Prostate gland (tissue), 2 donors: ENCODE results near the gene TMPRSS2. TPM values are rescaled to one million over a fixed set of nuclear protein-coding genes. Genes with fewer than 3 reads are reported as not detected.

Source experiments
- DNase-seq: peaks from one replicate; pipeline ENCODE4 v3.0.0-alpha.2; 2019; ENCODE audit warnings: low spot score
- H3K27ac ChIP-seq, 2 donors: fragments of 200-600 bp; sonication (generic); 2 replicates each; pipeline ENCODE4 v1.5.1; 2017 to 2019
- H3K27me3 ChIP-seq: fragments of 200-600 bp; sonication (generic); replicated peaks from 2 replicates; pipeline ENCODE4 v1.5.1; 2019; ENCODE audit not compliant: insufficient read depth
- H3K36me3 ChIP-seq, 2 donors: fragments of 200-600 bp; sonication (generic); 1 replicate in 1 of 2; 2 replicates in 1 of 2; pipeline versions ENCODE4 v1.5.1 to v1.8.1; 2017 to 2019
- H3K4me1 ChIP-seq: fragments of 200-600 bp; sonication (generic); replicated peaks from 2 replicates; pipeline ENCODE4 v1.5.1; 2019
- H3K4me3 ChIP-seq, 2 donors: fragments of 200-600 bp; sonication (generic); 2 replicates each; pipeline ENCODE4 v1.5.1; 2017 to 2019
- H3K9me3 ChIP-seq: fragments of 200-600 bp; sonication (generic); 2 replicates; pipeline ENCODE4 v1.5.1; 2017
- POLR2A ChIP-seq: fragments of 450-650 bp; IDR thresholded peaks from one replicate; pipeline ENCODE4 v1.6.1; 2016; ENCODE audit warnings: antibody characterized with exemption, mild to moderate bottlenecking
- POLR2AphosphoS5 ChIP-seq: sonication (generic); formaldehyde crosslinking; IDR thresholded peaks from one replicate; pipeline ENCODE4 v1.6.1; 2017; ENCODE audit warnings: antibody characterized with exemption
- WGBS: methylation state at CpG from one replicate; pipeline ENCODE4 v1.1.5; 2018; 5-methylcytosine and 5-hydroxymethylcytosine counted together
- intact Hi-C: fragments of 100-400 bp; cut with DNase I; formaldehyde crosslinking; loops from one replicate; pipeline ENCODE4 v1.14.2; 2022
- total RNA-seq, 2 donors: library from RNA; depleted of rRNA; stranded (reverse); fragments of >200 nt; gene quantifications; one replicate each; pipeline ENCODE4 v1.1.0, GENCODE V29; 2016
- TF ChIP-seq, protein P1 (sequence below), 4 experiments: fragments of 200-600 bp in 2 of 4; fragments of 450-650 bp in 2 of 4; sonication (generic) in 2 of 4; IDR thresholded peaks; 1 replicate in 3 of 4; 2 replicates in 1 of 4; pipeline ENCODE4 v1.5.1; 2016 to 2019; ENCODE audit warnings: antibody characterized with exemption in 4 of 4, mild to moderate bottlenecking in 2 of 4, moderate library complexity in 2 of 4

TMPRSS2 gene
- 100 to 1,000 TPM; 336 to 786 TPM for total RNA-seq

DNA sequence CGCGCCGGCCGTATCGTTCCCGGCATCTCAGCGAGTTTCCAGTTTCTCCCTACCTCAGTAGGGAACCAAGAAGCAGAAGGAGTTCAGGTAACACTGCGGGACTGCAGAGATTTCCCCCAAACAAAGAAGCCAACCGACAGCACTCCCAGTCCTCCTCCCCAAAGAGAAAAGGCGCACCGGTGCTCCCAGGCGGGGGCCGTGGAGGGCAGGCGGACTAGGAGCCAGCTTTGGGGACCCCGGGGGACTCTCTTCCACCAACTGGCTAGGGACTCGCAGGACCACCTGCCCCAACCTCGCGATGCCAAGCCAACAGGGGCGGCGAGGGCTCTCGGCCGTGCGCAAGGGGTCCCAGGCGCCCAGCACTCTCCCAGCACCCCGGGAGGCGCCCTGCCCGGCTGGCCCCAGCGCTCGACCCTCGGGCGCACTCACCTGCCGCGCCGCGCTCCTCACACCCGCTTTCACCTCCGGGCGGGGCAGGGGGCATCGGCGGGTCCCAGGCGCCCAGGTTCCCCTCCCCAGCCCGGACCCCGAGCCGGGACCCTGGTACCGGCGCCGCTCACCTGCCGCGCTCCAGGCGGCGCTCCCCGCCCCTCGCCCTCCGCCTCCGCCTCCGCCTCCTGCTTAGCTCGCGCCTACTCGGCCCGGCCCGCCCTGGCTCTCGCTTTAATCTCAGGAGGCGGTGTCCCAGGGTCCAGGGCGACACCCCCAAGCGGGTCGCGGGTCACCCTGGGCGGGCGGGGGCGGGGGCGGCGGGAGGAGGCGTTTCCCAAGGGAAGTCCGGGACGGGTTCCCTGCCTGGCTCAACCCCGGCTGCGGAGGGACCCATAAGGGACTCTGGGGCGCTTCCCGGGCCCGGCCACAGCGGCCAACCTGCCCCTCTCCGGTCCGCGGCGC is at the start of gene TMPRSS2:
Gene TMPRSS2 (minus strand): TSS at position 638 of the 894 bp plus-strand sequence. CDS start 10,025 bp downstream, outside the sequence.
- Histone ChIP-seq H3K9me3 (no peaks in the 10 kb centered on the region), H3K4me3 (peak within 1 kb of the TSS; percentile 62 to 72), H3K27ac (peak within 1 kb of the TSS; percentile 93 to 97), H3K27me3 (no peaks in the 10 kb centered on the region), H3K4me1 (no peaks in the 10 kb centered on the region), H3K36me3 (no peaks in the 10 kb centered on the region)
- intact Hi-C loops, result no loop called here
- peak; percentile 83 for DNase-seq
- 0% methylated on average over 37 of the region's 85 CpGs for WGBS
- TF ChIP-seq POLR2AphosphoS5, result peak; percentile 61
- peak; percentile 73 for TF ChIP-seq POLR2A
- TF ChIP-seq, protein P1, sequence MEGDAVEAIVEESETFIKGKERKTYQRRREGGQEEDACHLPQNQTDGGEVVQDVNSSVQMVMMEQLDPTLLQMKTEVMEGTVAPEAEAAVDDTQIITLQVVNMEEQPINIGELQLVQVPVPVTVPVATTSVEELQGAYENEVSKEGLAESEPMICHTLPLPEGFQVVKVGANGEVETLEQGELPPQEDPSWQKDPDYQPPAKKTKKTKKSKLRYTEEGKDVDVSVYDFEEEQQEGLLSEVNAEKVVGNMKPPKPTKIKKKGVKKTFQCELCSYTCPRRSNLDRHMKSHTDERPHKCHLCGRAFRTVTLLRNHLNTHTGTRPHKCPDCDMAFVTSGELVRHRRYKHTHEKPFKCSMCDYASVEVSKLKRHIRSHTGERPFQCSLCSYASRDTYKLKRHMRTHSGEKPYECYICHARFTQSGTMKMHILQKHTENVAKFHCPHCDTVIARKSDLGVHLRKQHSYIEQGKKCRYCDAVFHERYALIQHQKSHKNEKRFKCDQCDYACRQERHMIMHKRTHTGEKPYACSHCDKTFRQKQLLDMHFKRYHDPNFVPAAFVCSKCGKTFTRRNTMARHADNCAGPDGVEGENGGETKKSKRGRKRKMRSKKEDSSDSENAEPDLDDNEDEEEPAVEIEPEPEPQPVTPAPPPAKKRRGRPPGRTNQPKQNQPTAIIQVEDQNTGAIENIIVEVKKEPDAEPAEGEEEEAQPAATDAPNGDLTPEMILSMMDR (IDR thresholded peaks at IDR 0.05), result peak in 1 of 4 experiments; percentile 31

DNA sequence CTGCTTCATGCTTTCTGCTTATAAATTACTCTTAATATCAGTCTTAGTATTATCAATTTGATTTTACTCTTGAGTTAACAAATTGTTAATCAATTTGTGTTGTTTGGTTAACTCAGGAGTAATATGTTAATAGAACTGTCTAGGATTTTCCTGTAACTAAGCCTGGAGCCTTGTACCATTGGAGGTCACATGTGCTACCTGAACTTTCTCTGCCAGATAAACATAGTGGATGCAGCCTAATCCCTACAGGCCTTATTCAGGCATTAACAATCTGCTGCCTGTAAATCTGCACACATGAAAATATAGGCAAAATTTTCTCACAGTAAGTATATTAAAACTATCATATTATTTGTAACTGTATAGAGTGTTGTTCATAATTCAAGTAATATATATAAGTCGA is 47.1 kb upstream of the TMPRSS2 start:
- H3K9me3 ChIP-seq, result no peaks in the 10 kb centered on the region
- no peaks in the 10 kb centered on the region for H3K4me1 ChIP-seq
- no peak overlapping the region for H3K27ac ChIP-seq
- H3K36me3 ChIP-seq, result no peaks in the 10 kb centered on the region
- DNase-seq, result no peak
- no peak for TF ChIP-seq POLR2A
- TF ChIP-seq POLR2AphosphoS5, result no peak
- TF ChIP-seq, protein P1 (IDR thresholded peaks at IDR 0.05), result no peak
- intact Hi-C loops, result no loop called here
- 95% methylated on average over 1 of the region's 1 CpG for WGBS
- no peaks in the 10 kb centered on the region for H3K27me3 ChIP-seq
- no peak overlapping the region for H3K4me3 ChIP-seq

DNA sequence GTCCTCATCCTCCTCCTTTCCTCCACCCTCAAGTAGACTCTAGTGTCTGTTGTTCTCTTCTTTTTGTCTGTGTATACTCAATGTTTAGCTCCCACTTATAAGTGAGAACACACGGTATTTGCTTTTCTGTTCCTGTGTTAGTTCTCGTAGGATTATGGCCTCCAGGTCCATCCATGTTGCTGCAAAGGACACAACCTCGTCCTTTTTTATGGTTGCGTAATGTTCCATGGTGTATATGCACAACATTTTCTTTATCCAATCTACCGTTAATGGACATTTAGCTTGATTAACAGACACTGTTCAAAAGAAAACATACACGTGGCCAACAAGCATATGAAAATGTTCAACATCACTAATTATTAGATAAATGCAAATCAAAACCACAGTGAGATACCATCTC is 44.3 kb upstream of the TMPRSS2 start:
- 51% methylated on average over 6 of the region's 6 CpGs for WGBS

DNA sequence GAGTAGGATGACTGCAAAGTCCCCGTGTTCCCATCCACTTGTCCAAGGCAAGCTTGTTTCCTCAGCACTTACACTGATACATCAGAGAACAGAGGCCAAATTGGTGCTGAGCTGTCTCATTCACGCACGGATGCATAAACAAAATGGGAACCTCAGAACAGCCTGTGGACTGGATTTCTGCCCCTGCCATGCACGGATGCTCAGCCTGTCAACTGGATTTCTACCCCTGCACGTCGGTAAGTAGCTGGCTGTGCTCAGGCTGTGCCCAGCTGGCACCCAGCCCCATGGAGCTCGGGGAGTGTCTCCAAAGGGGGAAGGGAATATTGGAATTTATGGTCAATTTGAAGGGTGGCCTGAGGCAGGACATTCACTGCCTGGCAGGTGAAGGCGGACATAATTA is 40.8 kb upstream of the TMPRSS2 start:
- Histone ChIP-seq H3K27ac (peak overlapping the region in 1 of 2 donors; percentile 56), H3K4me3 (no peak overlapping the region), H3K9me3 (no peaks in the 10 kb centered on the region), H3K27me3 (no peaks in the 10 kb centered on the region), H3K36me3 (no peaks in the 10 kb centered on the region), H3K4me1 (peaks cover 5% of the 10 kb centered on the region)
- DNase-seq, result no peak
- 41% methylated on average over 8 of the region's 8 CpGs for whole genome bisulfite sequencing
- TF ChIP-seq, protein P1 (IDR thresholded peaks at IDR 0.05), result no peak
- TF ChIP-seq POLR2AphosphoS5, result peak; percentile 31
- intact Hi-C loops, result no loop called here

More for the DNA sequence above, 44.3 kb upstream of the TMPRSS2 start:
- no peak overlapping the region for H3K4me3 ChIP-seq
- DNase-seq, result no peak
- no peaks in the 10 kb centered on the region for H3K9me3 ChIP-seq
- peaks cover 5% of the 10 kb centered on the region for H3K4me1 ChIP-seq
- H3K27me3 ChIP-seq, result no peaks in the 10 kb centered on the region
- peak overlapping the region in 1 of 2 donors; percentile 81 for H3K27ac ChIP-seq
- no peaks in the 10 kb centered on the region for H3K36me3 ChIP-seq
- TF ChIP-seq, protein P1 (IDR thresholded peaks at IDR 0.05), result no peak
- TF ChIP-seq POLR2AphosphoS5, result peak; percentile 28
- intact Hi-C loops, result no loop called here

DNA sequence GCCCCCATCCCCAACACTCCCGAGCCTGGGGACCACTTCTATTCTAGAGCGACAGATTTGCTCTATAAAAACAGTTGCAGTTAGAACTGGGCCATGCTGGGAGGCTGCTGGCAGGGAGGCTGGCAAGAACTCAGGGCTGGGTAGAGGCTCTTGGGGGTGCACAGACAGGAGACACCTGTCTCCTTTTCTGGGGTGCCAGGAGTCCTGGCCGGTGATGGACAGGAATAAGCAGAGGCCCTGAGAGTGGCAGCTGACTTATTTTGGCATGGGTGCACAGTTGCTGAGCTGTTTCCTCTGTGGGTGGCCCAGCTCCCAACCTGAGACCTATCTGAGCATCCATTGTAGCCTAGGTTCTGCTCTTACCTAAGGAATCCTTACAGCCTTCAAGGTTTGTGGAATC is 39.2 kb upstream of the TMPRSS2 start:
- DNase-seq, result no peak
- intact Hi-C loops, result no loop called here
- Histone ChIP-seq H3K36me3 (no peaks in the 10 kb centered on the region), H3K27me3 (no peaks in the 10 kb centered on the region), H3K4me3 (no peak overlapping the region), H3K27ac (no peak overlapping the region), H3K9me3 (no peaks in the 10 kb centered on the region), H3K4me1 (peaks cover 5% of the 10 kb centered on the region)
- WGBS, result 90% methylated on average over 3 of the region's 3 CpGs
- TF ChIP-seq POLR2A (no peak), POLR2AphosphoS5 (no peak)
- TF ChIP-seq, protein P1 (IDR thresholded peaks at IDR 0.05), result no peak
